B cell (primary cell): ENCODE measurements around the gene KIRREL3. TPM values are rescaled to one million over a fixed set of nuclear protein-coding genes. Genes with fewer than 3 reads are reported as not detected.

ENCODE experiments used
- ATAC-seq: fragments of 200-7000 bp; cut with Tn5 transposase; one replicate; pipeline ENCODE4 v1.10.0; 2021; ENCODE audit warnings: low read depth, mild to moderate bottlenecking, moderate number of reproducible peaks, moderate library complexity
- CTCF ChIA-PET: fragments of 350-600 bp; sonication (Branson Sonifier 250); formaldehyde crosslinking; loops from one replicate; lab custom pipeline; 2021; ENCODE audit warnings: antibody characterized with exemption, inconsistent platforms; lab: Charles Lee
- POLR2A ChIA-PET: fragments of 350-600 bp; sonication (Branson Sonifier 250); formaldehyde crosslinking; loops from one replicate; lab custom pipeline; 2021; ENCODE audit warnings: antibody characterized with exemption; lab: Charles Lee
- DNase-seq: peaks from one replicate; pipeline ENCODE4 v3.0.0; 2013
- H2AFZ ChIP-seq: 2 replicates; pipeline ENCODE4 v1.6.1; 2012; ENCODE audit warnings: mild to moderate bottlenecking, low read depth, low read length; ENCODE audit not compliant: insufficient read depth, poor library complexity, severe bottlenecking
- H3K27ac ChIP-seq, 2 donors: 1 replicate in 1 of 2; 2 replicates in 1 of 2; pipeline ENCODE4 v1.5.1; 2012 to 2013; ENCODE audit warnings: low read length in 2 of 2, mild to moderate bottlenecking in 2 of 2, moderate library complexity in 1 of 2
- H3K27me3 ChIP-seq, 4 experiments: fragments of 200-600 bp in 1 of 4; sonication (generic) in 1 of 4; replicated peaks in 1 of 4; 1 replicate in 2 of 4; 2 replicates in 2 of 4; pipeline versions ENCODE4 v1.6.1 to v1.7.0; 2013 to 2016; ENCODE audit warnings: low read length in 3 of 4, mild to moderate bottlenecking in 2 of 4, mixed read lengths in 1 of 4, moderate library complexity in 1 of 4; ENCODE audit not compliant: insufficient read depth in 4 of 4, control insufficient read depth in 3 of 4; ENCODE audit errors: control extremely low read depth in 1 of 4
- H3K36me3 ChIP-seq, 2 experiments: replicated peaks in 1 of 2; 1 replicate in 1 of 2; 2 replicates in 1 of 2; pipeline versions ENCODE4 v1.6.1 to v1.7.1; 2013; ENCODE audit warnings: low read length in 1 of 2; ENCODE audit not compliant: insufficient read depth in 2 of 2, control insufficient read depth in 1 of 2; ENCODE audit errors: control extremely low read depth in 1 of 2, extremely low read depth in 1 of 2
- H3K4me1 ChIP-seq, 2 donors: fragments of 200-600 bp in 1 of 2; sonication (generic) in 1 of 2; 1 replicate in 1 of 2; 2 replicates in 1 of 2; pipeline versions ENCODE4 v1.5.1 to v1.6.1; 2013 to 2017; ENCODE audit warnings: low read length in 2 of 2; ENCODE audit not compliant: control insufficient read depth in 2 of 2, insufficient read depth in 2 of 2
- H3K4me2 ChIP-seq: replicated peaks from 2 replicates; pipeline ENCODE3; 2012; ENCODE audit warnings: mild to moderate bottlenecking, low read depth, low read length; ENCODE audit not compliant: poor library complexity, severe bottlenecking
- H3K4me3 ChIP-seq, 5 experiments: fragments of 200-600 bp in 1 of 5; sonication (generic) in 1 of 5; 1 replicate in 3 of 5; 2 replicates in 2 of 5; pipeline versions ENCODE4 v1.5.1 to v1.7.0; 2011 to 2016; ENCODE audit warnings: low read length in 4 of 5, mild to moderate bottlenecking in 4 of 5, low read depth in 2 of 5, control low read depth in 1 of 5, moderate library complexity in 1 of 5; ENCODE audit not compliant: insufficient read depth in 1 of 5; ENCODE audit errors: control extremely low read depth in 1 of 5, extremely low read depth in 1 of 5
- H3K79me2 ChIP-seq: fragments of 200-600 bp; sonication (generic); one replicate; pipeline ENCODE4 v1.6.0; 2016; ENCODE audit warnings: low read length; ENCODE audit not compliant: control insufficient read depth, insufficient read depth
- H3K9ac ChIP-seq: fragments of 200-600 bp; sonication (generic); 2 replicates; pipeline ENCODE4 v1.6.1; 2017; ENCODE audit warnings: mild to moderate bottlenecking, low read length, moderate library complexity
- H3K9me3 ChIP-seq, 3 donors: one replicate each; pipeline versions ENCODE4 v1.6.1 to v1.7.1; 2013; ENCODE audit warnings: low read length in 2 of 3; ENCODE audit not compliant: control insufficient read depth in 2 of 3, insufficient read depth in 1 of 3; ENCODE audit errors: control extremely low read depth in 1 of 3
- H4K20me1 ChIP-seq: 2 replicates; pipeline ENCODE4 v1.6.0; 2012; ENCODE audit warnings: mild to moderate bottlenecking, low read length; ENCODE audit not compliant: insufficient read depth, control insufficient read depth, poor library complexity, severe bottlenecking
- H3K27ac Mint-ChIP-seq: one replicate; pipeline ENCODE4 v1.8.0; 2021; ENCODE audit warnings: mixed read lengths
- H3K27me3 Mint-ChIP-seq: one replicate; pipeline ENCODE4 v1.8.0; 2021; ENCODE audit warnings: mixed read lengths
- H3K4me1 Mint-ChIP-seq: one replicate; pipeline ENCODE4 v1.8.0; 2021; ENCODE audit warnings: mixed read lengths
- H3K4me3 Mint-ChIP-seq: one replicate; pipeline ENCODE4 v1.8.0; 2021; ENCODE audit warnings: mixed read lengths
- H3K9me3 Mint-ChIP-seq: one replicate; pipeline ENCODE4 v1.8.0; 2022; ENCODE audit warnings: mixed read lengths; ENCODE audit not compliant: insufficient read depth
- CTCF ChIP-seq: fragments of 200-600 bp; IDR thresholded peaks from one replicate; pipeline ENCODE4 v1.8.0; 2022; ENCODE audit warnings: antibody characterized with exemption, mild to moderate bottlenecking
- EZH2 ChIP-seq: IDR thresholded peaks from 2 replicates; pipeline ENCODE4 v1.6.1; 2012; ENCODE audit warnings: borderline replicate concordance, low read depth, mild to moderate bottlenecking, moderate library complexity, low read length; ENCODE audit not compliant: insufficient read depth, poor library complexity, severe bottlenecking
- WGBS: methylation state at CpG from one replicate; pipeline ENCODE4 v1.1.5; 2013; ENCODE audit warnings: missing lambda C conversion rate; ENCODE audit not compliant: insufficient coverage; 5-methylcytosine and 5-hydroxymethylcytosine counted together
- intact Hi-C: fragments of 100-400 bp; cut with micrococcal nuclease; formaldehyde crosslinking; loops from one replicate; pipeline ENCODE4 v1.10.0; 2022
- polyA plus RNA-seq: library from polyadenylated mRNA; depleted of rRNA; stranded (reverse); fragments of >200 nt; gene quantifications from 2 replicates; pipeline ENCODE4 v1.2.3, GENCODE V29; 2012
- total RNA-seq, 2 donors: library from RNA; stranded (reverse); fragments of 120-200 nt in 1 of 2; gene quantifications; 1 replicate in 1 of 2; 2 replicates in 1 of 2; pipeline versions ENCODE4 v1.2.3 to v1.2.4, GENCODE V29; 2013 to 2022

The KIRREL3 gene
- total and polyA plus RNA-seq, 2 donors (not counting 1 experiment from before 2014, with no cell fraction given) = not detected

GRCh38 chr11:127027000-127027399 lies 26.4 kb upstream of the KIRREL3 start:
- Histone ChIP-seq H3K9ac (no peak overlapping the region), H3K4me2 (no peak overlapping the region), H3K79me2 (no peaks in the 10 kb centered on the region), H4K20me1 (no peaks in the 10 kb centered on the region), H3K4me1 (no peaks in the 10 kb centered on the region), H3K27me3 (peaks cover 0 to 2% (median 0%) of the 10 kb centered on the region in 4 experiments), H3K27ac (no peak overlapping the region), H2AFZ (no peak overlapping the region), H3K9me3 (no peaks in the 10 kb centered on the region), H3K36me3 (no peaks in the 10 kb centered on the region), H3K4me3 (no peak overlapping the region)
- Mint-ChIP-seq H3K27ac (no peak overlapping the region), H3K27me3 (no peaks in the 10 kb centered on the region), H3K9me3 (no peaks in the 10 kb centered on the region), H3K4me3 (no peak overlapping the region), H3K4me1 (no peaks in the 10 kb centered on the region)
- ChIA-PET CTCF (no interaction called here), POLR2A (no interaction called here)
- WGBS = 76% methylated on average over 4 of the region's 4 CpGs
- no peak for ATAC-seq
- intact Hi-C loops = no loop called here
- TF ChIP-seq EZH2 = no peak
- TF ChIP-seq CTCF = no peak
- DNase-seq = no peak

- Histone ChIP-seq H3K4me2 (no peak overlapping the region), H2AFZ (no peak overlapping the region), H3K27me3 (peaks cover 0 to 2% (median 0%) of the 10 kb centered on the region in 4 experiments), H3K9ac (no peak overlapping the region), H3K27ac (no peak overlapping the region), H4K20me1 (no peaks in the 10 kb centered on the region), H3K4me3 (no peak overlapping the region), H3K9me3 (no peaks in the 10 kb centered on the region), H3K79me2 (no peaks in the 10 kb centered on the region), H3K36me3 (no peaks in the 10 kb centered on the region), H3K4me1 (no peaks in the 10 kb centered on the region)
- DNase-seq (no peak), ATAC-seq (no peak)
- TF ChIP-seq EZH2 = no peak
- TF ChIP-seq CTCF = no peak
- no peak overlapping the region for H3K27ac Mint-ChIP-seq
- intact Hi-C loops = no loop called here
- 100% methylated on average over 1 of the region's 2 CpGs for WGBS
- no peaks in the 10 kb centered on the region for H3K9me3 Mint-ChIP-seq
- H3K4me1 Mint-ChIP-seq = no peaks in the 10 kb centered on the region
- ChIA-PET POLR2A (no interaction called here), CTCF (no interaction called here)
- H3K27me3 Mint-ChIP-seq = no peaks in the 10 kb centered on the region
- no peak overlapping the region for H3K4me3 Mint-ChIP-seq
Measured at GRCh38 chr11:127023991-127024390, 23.4 kb upstream of the KIRREL3 start.
